K562 (cell line): ENCODE data around the gene CDY1B. TPM values are rescaled to one million over a fixed set of nuclear protein-coding genes. Genes with fewer than 3 reads are reported as not detected.
"Not testable (repeated sequence)": the region's sequence is repeated elsewhere in the genome, so short reads cannot be mapped to it uniquely, and the experiment has no call there.

ENCODE experiments used
- ATAC-seq: fragments of 200-7000 bp; cut with Tn5 transposase; 3 replicates; pipeline ENCODE4 v1.9.1; 2020; ENCODE audit warnings: moderate library complexity
- BruUV-seq: library from RNA; stranded (reverse); fragments of 400-500 nt; replicated peaks from 2 replicates; lab custom pipeline; 2021; lab: Mats Ljungman, UMichigan
- CTCF ChIA-PET: fragments of 300-600 bp; formaldehyde crosslinking; extraction: SDS; loops from one replicate; lab custom pipeline; 2021; ENCODE audit warnings: low intra/inter-chr PET ratio; lab: Yijun Ruan, JAX
- POLR2A ChIA-PET: fragments of 300-600, 350-650 bp; sonication (Branson Sonifier 250); formaldehyde crosslinking; extraction: SDS; loops from one replicate; lab custom pipeline; 2021; ENCODE audit warnings: antibody characterized with exemption, inconsistent platforms; lab: Yijun Ruan, JAX
- DNase-seq, 4 experiments: peaks; one replicate each; pipeline versions ENCODE4 v3.0.0 to v3.0.0-alpha.2; 2011 to 2018; ENCODE audit warnings: low spot score in 3 of 4, mixed read lengths in 3 of 4; ENCODE audit errors: extremely low read depth in 1 of 4
- FAIRE-seq: peaks from 2 replicates; lab custom pipeline; 2011; peaks lifted over from hg19 to GRCh38; lab: Jason Lieb, UNC
- H2AFZ ChIP-seq: 2 replicates; pipeline ENCODE4 v1.6.0; 2011; ENCODE audit warnings: low read depth, low read length, control low read depth, inconsistent platforms
- H3K27ac ChIP-seq: fragments of 200-600 bp; 3 replicates; pipeline ENCODE4 v1.8.0; 2011; ENCODE audit warnings: low read depth, mild to moderate bottlenecking, control low read depth, inconsistent platforms, low read length, moderate library complexity, mixed read lengths; ENCODE audit errors: extremely low read depth
- H3K27me3 ChIP-seq, 2 experiments: fragments of 300-600 bp in 1 of 2; 2 replicates in 1 of 2; 3 replicates in 1 of 2; pipeline versions ENCODE4 v1.6.0 to v1.8.0; 2011; ENCODE audit warnings: inconsistent platforms in 2 of 2, low read length in 2 of 2, mild to moderate bottlenecking in 1 of 2, mixed read lengths in 1 of 2, moderate library complexity in 1 of 2; ENCODE audit not compliant: control insufficient read depth in 2 of 2, insufficient read depth in 2 of 2
- H3K36me3 ChIP-seq: fragments of 300-600 bp; 3 replicates; pipeline ENCODE4 v1.8.0; 2011; ENCODE audit warnings: mild to moderate bottlenecking, low read length, inconsistent platforms; ENCODE audit not compliant: control insufficient read depth, insufficient read depth
- H3K4me1 ChIP-seq, 2 experiments: fragments of 200-600 bp in 1 of 2; replicated peaks in 1 of 2; 2 replicates in 1 of 2; 3 replicates in 1 of 2; pipeline versions ENCODE4 v1.5.1 to v1.8.0; 2011; ENCODE audit warnings: inconsistent platforms in 2 of 2, low read length in 2 of 2, mild to moderate bottlenecking in 1 of 2, mixed read lengths in 1 of 2, moderate library complexity in 1 of 2; ENCODE audit not compliant: control insufficient read depth in 2 of 2, insufficient read depth in 2 of 2
- H3K4me2 ChIP-seq: 2 replicates; pipeline ENCODE4 v1.6.1; 2011; ENCODE audit warnings: low read length, control low read depth, inconsistent platforms, mixed read lengths; ENCODE audit not compliant: insufficient read depth
- H3K4me3 ChIP-seq: fragments of 200-600 bp; sonication (generic), shearing (Covaris generic); 2 replicates; pipeline ENCODE4 v1.5.1; 2016; ENCODE audit warnings: control low read depth, inconsistent platforms
- H3K79me2 ChIP-seq: fragments of 200-600 bp; 3 replicates; pipeline ENCODE4 v1.8.0; 2011; ENCODE audit warnings: low read length, inconsistent platforms; ENCODE audit not compliant: control insufficient read depth, insufficient read depth
- H3K9ac ChIP-seq, 2 experiments: 2 replicates each; pipeline versions ENCODE4 v1.6.0 to v1.6.1; 2011; ENCODE audit warnings: low read depth in 2 of 2, low read length in 2 of 2, control low read depth in 1 of 2, inconsistent platforms in 1 of 2, mild to moderate bottlenecking in 1 of 2, mixed read lengths in 1 of 2; ENCODE audit not compliant: insufficient read depth in 1 of 2
- H3K9me1 ChIP-seq: one replicate; pipeline ENCODE4 v1.6.0; 2011; ENCODE audit warnings: inconsistent platforms, mild to moderate bottlenecking, low read length, moderate library complexity; ENCODE audit not compliant: control insufficient read depth, insufficient read depth
- H3K9me3 ChIP-seq: replicated peaks from 2 replicates; pipeline ENCODE4 v1.5.1; 2011; ENCODE audit warnings: low read depth, low read length, inconsistent platforms; ENCODE audit not compliant: control insufficient read depth, insufficient read depth
- H4K20me1 ChIP-seq: replicated peaks from 2 replicates; pipeline ENCODE4 v1.6.1; 2011; ENCODE audit warnings: low read length, inconsistent platforms, mixed read lengths; ENCODE audit not compliant: control insufficient read depth, insufficient read depth
- WGBS: fragments of 100-300 bp; shearing (Covaris generic); methylation state at CpG from one replicate; pipeline ENCODE4 v1.1.6; 2016; ENCODE audit warnings: low coverage, mixed read lengths; ENCODE audit not compliant: insufficient coverage; ENCODE audit errors: missing lambda C conversion rate; 5-methylcytosine and 5-hydroxymethylcytosine counted together
- in situ Hi-C: fragments of 300-500 bp; cut with MboI; formaldehyde crosslinking; loops from 4 replicates; pipeline ENCODE4 v1.15.0; 2018; ENCODE audit warnings: inconsistent platforms, mixed read lengths
- intact Hi-C: fragments of 100-400 bp; cut with micrococcal nuclease; formaldehyde crosslinking; loops from 2 replicates; pipeline ENCODE4 v1.14.2; 2022
- polyA plus RNA-seq, 8 experiments: library from polyadenylated mRNA; depleted of rRNA in 4 of 8; stranded (reverse) in 5 of 8; unstranded in 3 of 8; fragments of >200 nt; fragmentation: Nextera tagmentation in 2 of 8; fragmentation: Illumina TruSeq in 1 of 8; extraction: Ambion mirVana in 2 of 8; extraction: Trizol in 1 of 8; gene quantifications; 2 replicates each; pipeline versions ENCODE4 v1.2.1 to v1.2.3, GENCODE V29; 2011 to 2014; ENCODE audit warnings: inconsistent platforms in 1 of 8, missing spikeins in 1 of 8
- total RNA-seq, 7 experiments: library from RNA; depleted of rRNA in 6 of 7; stranded (reverse); fragments of >200 nt in 6 of 7; fragmentation: Illumina TruSeq in 2 of 7; extraction: Trizol in 2 of 7; gene quantifications; 2 replicates each; pipeline versions ENCODE4 v1.2.1 to v1.2.3, GENCODE V29; 2011 to 2021; ENCODE audit warnings: low replicate concordance in 1 of 7

CDY1B gene
- total and polyA plus RNA-seq, 9 of the 15 experiments (the other 6 are each of a cell fraction or from before 2014, with no cell fraction given): not detected

- BruUV-seq, POLR2A ChIA-PET, FAIRE-seq: not testable (repeated sequence)
Measured at GRCh38 chrY:24039008-24039718, 8.7 kb downstream of the CDY1B start.

GRCh38 chrY:24026212-24027103 is 21.4 kb downstream of the CDY1B start:
- H3K9me1 ChIP-seq, H4K20me1 ChIP-seq, ATAC-seq, H3K4me2 ChIP-seq, H3K27ac ChIP-seq, H3K36me3 ChIP-seq, BruUV-seq, FAIRE-seq, H2AFZ ChIP-seq, H3K27me3 ChIP-seq, CTCF ChIA-PET, H3K79me2 ChIP-seq, DNase-seq, POLR2A ChIA-PET, H3K4me1 ChIP-seq, H3K4me3 ChIP-seq, intact Hi-C loops, H3K9ac ChIP-seq, H3K9me3 ChIP-seq, in situ Hi-C loops: not testable (repeated sequence)
- no CpG with 5 or more reads among the region's 9 CpGs for WGBS

More at GRCh38 chrY:24039008-24039718, 8.7 kb downstream of the CDY1B start:
- H3K9me1 ChIP-seq, CTCF ChIA-PET, H3K36me3 ChIP-seq, H3K4me2 ChIP-seq, intact Hi-C loops, H3K4me3 ChIP-seq, DNase-seq, H3K4me1 ChIP-seq, H3K9ac ChIP-seq, H2AFZ ChIP-seq, H3K27ac ChIP-seq, H3K9me3 ChIP-seq, ATAC-seq, H3K27me3 ChIP-seq, in situ Hi-C loops, H3K79me2 ChIP-seq, H4K20me1 ChIP-seq: not testable (repeated sequence)
- WGBS: no CpG with 5 or more reads among the region's 4 CpGs
